Measurements from ENCODE around the gene CYP3A7.

GRCh38 chr7:99677013-99677647 lies 57.9 kb downstream of the CYP3A7 start:
- TF ChIP-seq, protein P1, sequence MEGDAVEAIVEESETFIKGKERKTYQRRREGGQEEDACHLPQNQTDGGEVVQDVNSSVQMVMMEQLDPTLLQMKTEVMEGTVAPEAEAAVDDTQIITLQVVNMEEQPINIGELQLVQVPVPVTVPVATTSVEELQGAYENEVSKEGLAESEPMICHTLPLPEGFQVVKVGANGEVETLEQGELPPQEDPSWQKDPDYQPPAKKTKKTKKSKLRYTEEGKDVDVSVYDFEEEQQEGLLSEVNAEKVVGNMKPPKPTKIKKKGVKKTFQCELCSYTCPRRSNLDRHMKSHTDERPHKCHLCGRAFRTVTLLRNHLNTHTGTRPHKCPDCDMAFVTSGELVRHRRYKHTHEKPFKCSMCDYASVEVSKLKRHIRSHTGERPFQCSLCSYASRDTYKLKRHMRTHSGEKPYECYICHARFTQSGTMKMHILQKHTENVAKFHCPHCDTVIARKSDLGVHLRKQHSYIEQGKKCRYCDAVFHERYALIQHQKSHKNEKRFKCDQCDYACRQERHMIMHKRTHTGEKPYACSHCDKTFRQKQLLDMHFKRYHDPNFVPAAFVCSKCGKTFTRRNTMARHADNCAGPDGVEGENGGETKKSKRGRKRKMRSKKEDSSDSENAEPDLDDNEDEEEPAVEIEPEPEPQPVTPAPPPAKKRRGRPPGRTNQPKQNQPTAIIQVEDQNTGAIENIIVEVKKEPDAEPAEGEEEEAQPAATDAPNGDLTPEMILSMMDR (IDR thresholded peaks at IDR 0.05 in 4 of 5, conservative IDR thresholded peaks at IDR 0.05 in 1 of 5), result no peak
- TF ChIP-seq POLR2A (IDR thresholded peaks at IDR 0.05), result no peak
